HPDE6-E6E7 (cell line): ENCODE measurements around the gene PRCC.
A peak's percentile ranks its signal among the peaks of the same experiment; 100 is the strongest.

Experiments used
- DNase-seq: peaks from one replicate; pipeline ENCODE4 v3.0.0; 2011; ENCODE audit warnings: missing footprints; ENCODE audit errors: extremely low spot score

PRCC gene

GRCh38 chr1:156813750-156814570 lies 46.6 kb downstream of the PRCC start:
- DNase-seq = peak; percentile 46

- DNase-seq = no peak
Measured at GRCh38 chr1:156814571-156815260, 47.4 kb downstream of the PRCC start.

- DNase-seq = no peak
Measured at GRCh38 chr1:156815307-156815826, 48.0 kb downstream of the PRCC start.

- no peak for DNase-seq
Measured at GRCh38 chr1:156815961-156816422, 48.7 kb downstream of the PRCC start.

GRCh38 chr1:156816561-156817328 lies 49.4 kb downstream of the PRCC start, which contains the start of gene SH2D2A:
Gene SH2D2A, minus strand, starts transcription at chr1:156816848. Its CDS starts 140 bp downstream, at chr1:156816708.
- DNase-seq = no peak

- no peak for DNase-seq
Measured at GRCh38 chr1:156821801-156822200, 54.5 kb downstream of the PRCC start.

GRCh38 chr1:156822680-156823079 lies 55.3 kb downstream of the PRCC start:
- no peak for DNase-seq

- no peak for DNase-seq
Measured at GRCh38 chr1:156823210-156823790, 56.0 kb downstream of the PRCC start.

GRCh38 chr1:156826630-156827029 lies 59.3 kb downstream of the PRCC start:
- no peak for DNase-seq

GRCh38 chr1:156828400-156829124 lies 61.2 kb downstream of the PRCC start:
- DNase-seq = no peak

- DNase-seq = no peak
Measured at GRCh38 chr1:156832434-156832833, 65.1 kb downstream of the PRCC start.

GRCh38 chr1:156833603-156834002 lies 66.3 kb downstream of the PRCC start:
- no peak for DNase-seq

- DNase-seq = no peak
Measured at GRCh38 chr1:156834322-156834721, 67.0 kb downstream of the PRCC start.

GRCh38 chr1:156836041-156836654 lies 68.8 kb downstream of the PRCC start:
- DNase-seq = no peak

- DNase-seq = no peak
Measured at GRCh38 chr1:156836892-156837291, 69.6 kb downstream of the PRCC start.

GRCh38 chr1:156838972-156839371 lies 71.6 kb downstream of the PRCC start:
- no peak for DNase-seq

GRCh38 chr1:156839426-156840109 lies 72.2 kb downstream of the PRCC start:
- no peak for DNase-seq

GRCh38 chr1:156840186-156840897 lies 73.0 kb downstream of the PRCC start:
- DNase-seq = no peak

- DNase-seq = no peak
Measured at GRCh38 chr1:156840898-156841279, 73.6 kb downstream of the PRCC start.
